Neural crest cell (in vitro differentiated cells): Measurements from ENCODE around the gene TTLL11. TPM values are rescaled to one million over a fixed set of nuclear protein-coding genes. Genes with fewer than 3 reads are reported as not detected.

Source experiments
- DNase-seq: peaks from one replicate; pipeline ENCODE4 v3.0.0; 2021; ENCODE audit warnings: low read depth, mixed read lengths, low spot score
- H3K27ac Mint-ChIP-seq: one replicate; pipeline ENCODE4 v1.8.0; 2021; ENCODE audit warnings: mild to moderate bottlenecking, mixed read lengths; ENCODE audit not compliant: unreplicated experiment
- H3K27me3 Mint-ChIP-seq: 2 replicates; pipeline ENCODE4 v1.8.0; 2021; ENCODE audit warnings: low read depth, mild to moderate bottlenecking, mixed read lengths
- H3K36me3 Mint-ChIP-seq: 2 replicates; pipeline ENCODE4 v1.8.0; 2021; ENCODE audit warnings: low read depth, mild to moderate bottlenecking, mixed read lengths
- H3K4me1 Mint-ChIP-seq: 2 replicates; pipeline ENCODE4 v1.8.0; 2021; ENCODE audit warnings: mixed read lengths
- H3K4me3 Mint-ChIP-seq: one replicate; pipeline ENCODE4 v1.8.0; 2021; ENCODE audit warnings: mild to moderate bottlenecking, mixed read lengths
- H3K9me3 Mint-ChIP-seq: 2 replicates; pipeline ENCODE4 v1.8.0; 2021; ENCODE audit warnings: mixed read lengths
- total RNA-seq: library from RNA; stranded (reverse); gene quantifications from 2 replicates; pipeline ENCODE4 v1.2.1, GENCODE V29; 2021
- TF ChIP-seq, protein P1 (sequence below): fragments of 200-600 bp; sonication (generic); conservative IDR thresholded peaks from 2 replicates; pipeline ENCODE4 v1.5.0; 2021; ENCODE audit warnings: antibody characterized with exemption, mild to moderate bottlenecking

Gene TTLL11
- total RNA-seq, 1 donor from 2014 or later: 9.1 TPM

DNA sequence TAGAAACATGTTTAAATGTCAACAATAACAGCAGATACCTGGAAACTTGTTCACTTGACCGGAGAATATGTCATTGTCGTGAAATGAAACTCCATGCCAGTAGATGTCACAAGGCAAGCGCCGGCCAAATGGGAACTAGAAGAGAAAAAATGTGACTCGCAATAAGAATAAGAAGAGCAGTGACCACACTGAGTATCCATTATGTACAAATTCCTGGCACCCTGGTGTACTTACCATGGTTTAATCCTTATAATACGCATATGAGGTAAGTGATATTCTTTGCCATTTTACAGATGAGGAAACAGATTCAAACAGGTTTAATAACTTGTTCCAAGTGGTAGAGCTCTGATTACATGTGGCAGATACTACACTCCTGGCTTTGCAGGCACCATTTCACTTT, 53.9 kb downstream of the TTLL11 start:
- TF ChIP-seq, protein P1, sequence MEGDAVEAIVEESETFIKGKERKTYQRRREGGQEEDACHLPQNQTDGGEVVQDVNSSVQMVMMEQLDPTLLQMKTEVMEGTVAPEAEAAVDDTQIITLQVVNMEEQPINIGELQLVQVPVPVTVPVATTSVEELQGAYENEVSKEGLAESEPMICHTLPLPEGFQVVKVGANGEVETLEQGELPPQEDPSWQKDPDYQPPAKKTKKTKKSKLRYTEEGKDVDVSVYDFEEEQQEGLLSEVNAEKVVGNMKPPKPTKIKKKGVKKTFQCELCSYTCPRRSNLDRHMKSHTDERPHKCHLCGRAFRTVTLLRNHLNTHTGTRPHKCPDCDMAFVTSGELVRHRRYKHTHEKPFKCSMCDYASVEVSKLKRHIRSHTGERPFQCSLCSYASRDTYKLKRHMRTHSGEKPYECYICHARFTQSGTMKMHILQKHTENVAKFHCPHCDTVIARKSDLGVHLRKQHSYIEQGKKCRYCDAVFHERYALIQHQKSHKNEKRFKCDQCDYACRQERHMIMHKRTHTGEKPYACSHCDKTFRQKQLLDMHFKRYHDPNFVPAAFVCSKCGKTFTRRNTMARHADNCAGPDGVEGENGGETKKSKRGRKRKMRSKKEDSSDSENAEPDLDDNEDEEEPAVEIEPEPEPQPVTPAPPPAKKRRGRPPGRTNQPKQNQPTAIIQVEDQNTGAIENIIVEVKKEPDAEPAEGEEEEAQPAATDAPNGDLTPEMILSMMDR: no peak
- Mint-ChIP-seq H3K4me1 (peaks cover 14% of the 10 kb centered on the region), H3K27me3 (no peaks in the 10 kb centered on the region), H3K27ac (no peak overlapping the region), H3K9me3 (no peaks in the 10 kb centered on the region), H3K36me3 (no peaks in the 10 kb centered on the region), H3K4me3 (no peak overlapping the region)
- DNase-seq: no peak

DNA sequence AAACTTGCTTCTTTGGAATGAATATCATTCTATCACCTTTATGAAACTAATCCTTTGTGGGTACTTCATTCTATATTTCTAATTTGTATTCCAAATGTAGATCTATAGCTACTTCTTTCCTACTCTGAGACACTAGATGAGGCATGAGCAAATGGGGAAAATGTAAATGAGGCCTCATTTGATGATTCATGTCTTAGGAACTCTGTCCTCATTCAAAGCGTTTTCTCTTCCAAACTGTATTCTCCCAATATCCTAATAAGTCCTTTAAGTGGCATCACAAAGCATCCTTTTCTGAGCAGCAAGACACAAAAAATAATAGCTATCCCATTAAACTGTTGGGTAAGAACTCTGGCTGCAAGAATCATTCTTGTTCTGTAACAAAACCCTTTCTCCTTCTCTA, 56.1 kb downstream of the TTLL11 start:
- Mint-ChIP-seq H3K4me1 (peaks cover 18% of the 10 kb centered on the region), H3K4me3 (no peak overlapping the region), H3K9me3 (no peaks in the 10 kb centered on the region), H3K36me3 (no peaks in the 10 kb centered on the region), H3K27ac (no peak overlapping the region), H3K27me3 (no peaks in the 10 kb centered on the region)
- TF ChIP-seq, protein P1: no peak
- DNase-seq: no peak

DNA sequence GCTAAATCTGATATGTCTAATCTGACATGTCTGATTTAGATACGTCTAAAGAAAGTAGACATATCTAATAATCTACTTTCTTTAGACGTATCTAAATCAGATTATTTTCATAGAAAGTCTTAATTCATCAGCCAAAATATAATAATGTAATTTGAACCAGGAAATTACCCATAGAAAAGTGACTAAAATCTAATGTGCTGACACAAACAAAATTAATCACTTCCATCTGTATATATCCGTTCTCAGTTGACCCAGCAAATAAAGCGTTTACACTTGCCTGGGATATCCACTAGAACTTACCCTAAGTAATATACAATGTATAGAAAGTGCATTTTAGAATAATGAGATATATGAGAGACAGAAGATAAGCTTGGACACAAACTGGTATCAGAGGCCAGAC, 56.7 kb downstream of the TTLL11 start:
- Mint-ChIP-seq H3K9me3 (no peaks in the 10 kb centered on the region), H3K4me1 (peaks cover 18% of the 10 kb centered on the region), H3K4me3 (no peak overlapping the region), H3K36me3 (no peaks in the 10 kb centered on the region), H3K27ac (no peak overlapping the region), H3K27me3 (no peaks in the 10 kb centered on the region)
- TF ChIP-seq, protein P1: no peak
- no peak for DNase-seq

DNA sequence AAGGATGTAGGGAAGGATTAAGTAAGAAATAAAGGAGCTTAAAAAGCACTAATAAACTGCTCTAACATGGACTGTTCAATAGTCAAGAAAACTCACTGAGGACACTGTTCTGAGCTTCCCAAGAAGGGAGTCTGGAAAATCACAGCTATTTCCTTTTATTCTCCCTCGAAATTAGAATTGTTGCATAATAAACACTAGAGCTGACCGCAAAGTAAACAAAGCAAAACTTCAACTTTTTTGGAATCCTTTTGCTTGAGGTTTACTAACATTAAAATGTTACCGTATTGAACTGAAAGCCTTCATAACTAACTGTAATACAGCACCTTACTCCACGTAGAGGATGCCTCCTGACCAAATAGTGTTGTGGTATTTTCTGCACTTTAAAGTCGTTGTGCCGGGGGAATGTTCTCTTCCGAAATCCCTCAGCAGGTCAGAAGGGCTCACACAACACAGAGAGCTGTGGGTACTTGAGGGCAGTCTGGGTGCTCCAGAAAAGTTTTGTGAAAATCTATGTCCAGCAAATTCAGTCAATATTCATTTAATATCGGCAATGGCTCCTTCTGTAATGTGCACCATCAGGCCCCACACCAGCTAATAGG, 59.2 kb downstream of the TTLL11 start:
- Mint-ChIP-seq H3K4me3 (no peak overlapping the region), H3K4me1 (peaks cover 18% of the 10 kb centered on the region), H3K27me3 (no peaks in the 10 kb centered on the region), H3K9me3 (no peaks in the 10 kb centered on the region), H3K36me3 (no peaks in the 10 kb centered on the region), H3K27ac (no peak overlapping the region)
- no peak for DNase-seq
- TF ChIP-seq, protein P1: no peak

DNA sequence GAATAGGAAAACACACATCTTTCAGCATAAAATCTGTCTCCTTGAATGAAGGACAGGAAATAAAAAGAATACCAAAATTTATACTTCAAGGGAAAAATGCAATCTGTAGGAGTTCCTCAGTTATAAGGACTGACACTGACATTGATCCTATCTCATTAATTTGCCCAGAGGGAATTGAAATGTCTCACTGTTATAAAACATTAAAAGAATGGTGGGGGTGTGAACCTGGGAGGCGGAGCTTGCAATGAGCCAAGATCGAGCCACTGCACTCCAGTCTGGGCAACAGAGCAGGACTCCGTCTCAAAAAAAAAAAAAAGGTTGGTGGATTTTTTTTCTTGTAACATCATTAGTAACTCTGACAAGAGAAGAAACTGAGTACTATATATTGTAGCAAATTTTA, 60.8 kb downstream of the TTLL11 start:
- TF ChIP-seq, protein P1: no peak
- Mint-ChIP-seq H3K27me3 (no peaks in the 10 kb centered on the region), H3K27ac (no peak overlapping the region), H3K4me3 (no peak overlapping the region), H3K36me3 (no peaks in the 10 kb centered on the region), H3K9me3 (no peaks in the 10 kb centered on the region), H3K4me1 (peaks cover 15% of the 10 kb centered on the region)
- no peak for DNase-seq
